ENCODE data around the gene AAK1. TPM values are rescaled to one million over a fixed set of nuclear protein-coding genes. Genes with fewer than 3 reads are reported as not detected.
A peak's percentile ranks its signal among the peaks of the same experiment; 100 is the strongest.

Gene AAK1
- polyA plus RNA-seq, 1 donor (not counting 4 experiments of a cell fraction or from before 2014, with no cell fraction given), result 12.3 TPM

DNA sequence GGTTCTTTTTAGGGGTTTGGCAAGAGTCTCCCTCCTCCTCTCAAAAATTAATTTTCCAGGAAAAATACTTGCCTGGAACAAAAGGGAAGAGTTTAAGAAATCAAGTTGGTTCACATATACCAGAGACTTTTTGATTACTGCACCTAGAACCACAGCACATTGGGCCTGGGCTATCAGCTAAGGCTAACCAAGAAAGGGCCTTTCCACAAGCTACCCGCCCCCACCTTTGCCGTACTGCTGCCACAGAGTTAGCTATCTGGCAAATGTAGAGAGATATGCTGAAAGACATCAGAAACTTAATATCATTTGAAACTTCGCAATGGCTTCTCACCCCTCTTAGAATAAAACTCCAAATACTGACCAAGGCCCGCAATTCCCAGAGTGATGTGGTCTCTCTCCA is 76.9 kb downstream of the AAK1 start:
- no peak overlapping the region for H2AFZ ChIP-seq (ENCODE audit: control insufficient read depth, low read length)
- DNase-seq (ENCODE audit: low read depth, low spot score) (no peak), FAIRE-seq (no peak)
- H3K9me3 ChIP-seq (ENCODE audit: control insufficient read depth, low read depth, low read length), result no peaks in the 10 kb centered on the region
- H3K9ac ChIP-seq (ENCODE audit: control insufficient read depth, extremely low read depth, insufficient read depth, low read length), result no peak overlapping the region
- dilution Hi-C loops (cut with MboI; ENCODE audit: extremely low pct_ligation_motif_present, low sequenced_read_pairs), result no loop called here
- TF ChIP-seq EZH2 (IDR thresholded peaks at IDR 0.05; ENCODE audit: low read length), result no peak
- TF ChIP-seq, protein P1, sequence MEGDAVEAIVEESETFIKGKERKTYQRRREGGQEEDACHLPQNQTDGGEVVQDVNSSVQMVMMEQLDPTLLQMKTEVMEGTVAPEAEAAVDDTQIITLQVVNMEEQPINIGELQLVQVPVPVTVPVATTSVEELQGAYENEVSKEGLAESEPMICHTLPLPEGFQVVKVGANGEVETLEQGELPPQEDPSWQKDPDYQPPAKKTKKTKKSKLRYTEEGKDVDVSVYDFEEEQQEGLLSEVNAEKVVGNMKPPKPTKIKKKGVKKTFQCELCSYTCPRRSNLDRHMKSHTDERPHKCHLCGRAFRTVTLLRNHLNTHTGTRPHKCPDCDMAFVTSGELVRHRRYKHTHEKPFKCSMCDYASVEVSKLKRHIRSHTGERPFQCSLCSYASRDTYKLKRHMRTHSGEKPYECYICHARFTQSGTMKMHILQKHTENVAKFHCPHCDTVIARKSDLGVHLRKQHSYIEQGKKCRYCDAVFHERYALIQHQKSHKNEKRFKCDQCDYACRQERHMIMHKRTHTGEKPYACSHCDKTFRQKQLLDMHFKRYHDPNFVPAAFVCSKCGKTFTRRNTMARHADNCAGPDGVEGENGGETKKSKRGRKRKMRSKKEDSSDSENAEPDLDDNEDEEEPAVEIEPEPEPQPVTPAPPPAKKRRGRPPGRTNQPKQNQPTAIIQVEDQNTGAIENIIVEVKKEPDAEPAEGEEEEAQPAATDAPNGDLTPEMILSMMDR (optimal IDR thresholded peaks at IDR 0.05 in 1 of 3, IDR thresholded peaks at IDR 0.05 in 1 of 3, conservative IDR thresholded peaks at IDR 0.05 in 1 of 3; ENCODE audit: extremely low read depth in 1 of 3, insufficient read depth in 2 of 3, low read length in 3 of 3), result no peak
- H3K79me2 ChIP-seq (ENCODE audit: control insufficient read depth, insufficient read depth, low read length), result peaks cover 21% of the 10 kb centered on the region
- H3K4me1 ChIP-seq (ENCODE audit: control insufficient read depth, extremely low read depth, insufficient read depth, low read length), result peaks cover 34% of the 10 kb centered on the region
- peaks cover 0 to 1% of the 10 kb centered on the region in 2 experiments for H3K36me3 ChIP-seq (ENCODE audit: control insufficient read depth in 2 of 2, extremely low read depth in 1 of 2, insufficient read depth in 2 of 2, low read length in 2 of 2)
- no peak overlapping the region for H3K4me3 ChIP-seq (ENCODE audit: control insufficient read depth in 2 of 3, extremely low read depth in 1 of 3, insufficient read depth in 2 of 3, low read depth in 1 of 3, low read length in 3 of 3)
- H3K27ac ChIP-seq (ENCODE audit: control insufficient read depth, insufficient read depth, low read length), result no peak overlapping the region
- peaks cover 2% of the 10 kb centered on the region for H3K9me1 ChIP-seq (ENCODE audit: control insufficient read depth, extremely low read depth, insufficient read depth, low read length)
- H3K4me2 ChIP-seq (ENCODE audit: control insufficient read depth, extremely low read depth, insufficient read depth, low read depth, low read length), result peak overlapping the region; percentile 47
- H3K27me3 ChIP-seq (ENCODE audit: control insufficient read depth, extremely low read depth, insufficient read depth, low read length), result no peaks in the 10 kb centered on the region
- no peaks in the 10 kb centered on the region for H4K20me1 ChIP-seq (ENCODE audit: control insufficient read depth, extremely low read depth, insufficient read depth, low read length)

DNA sequence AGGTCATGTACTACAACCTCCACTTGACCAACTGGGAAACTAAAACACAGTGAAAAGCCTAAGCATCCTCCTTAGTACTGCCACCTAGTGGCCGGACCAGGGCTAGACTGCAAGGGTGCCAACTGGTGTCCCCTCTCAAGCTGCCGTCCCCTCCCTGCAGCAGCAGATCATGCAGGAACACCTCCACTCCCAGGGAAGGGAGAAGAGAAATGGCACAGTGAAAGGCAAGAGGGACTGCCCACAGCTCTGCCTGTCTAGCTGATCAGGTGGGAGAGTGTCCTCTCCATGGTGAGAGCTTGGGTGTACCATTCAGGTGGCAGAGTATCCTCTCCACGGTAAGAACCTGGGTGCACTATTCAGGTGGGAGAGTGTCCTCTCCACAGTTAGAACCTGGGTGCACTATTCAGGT is 78.1 kb downstream of the AAK1 start:
- Histone ChIP-seq H3K9ac (ENCODE audit: control insufficient read depth, extremely low read depth, insufficient read depth, low read length) (no peak overlapping the region), H3K9me1 (ENCODE audit: control insufficient read depth, extremely low read depth, insufficient read depth, low read length) (no peaks in the 10 kb centered on the region), H3K4me1 (ENCODE audit: control insufficient read depth, extremely low read depth, insufficient read depth, low read length) (peaks cover 26% of the 10 kb centered on the region), H2AFZ (ENCODE audit: control insufficient read depth, low read length) (no peak overlapping the region), H3K9me3 (ENCODE audit: control insufficient read depth, low read depth, low read length) (no peaks in the 10 kb centered on the region), H3K79me2 (ENCODE audit: control insufficient read depth, insufficient read depth, low read length) (peaks cover 20% of the 10 kb centered on the region), H3K27me3 (ENCODE audit: control insufficient read depth, extremely low read depth, insufficient read depth, low read length) (no peaks in the 10 kb centered on the region), H3K4me3 (ENCODE audit: control insufficient read depth in 2 of 3, extremely low read depth in 1 of 3, insufficient read depth in 2 of 3, low read depth in 1 of 3, low read length in 3 of 3) (no peak overlapping the region), H3K36me3 (ENCODE audit: control insufficient read depth in 2 of 2, extremely low read depth in 1 of 2, insufficient read depth in 2 of 2, low read length in 2 of 2) (peaks cover 0 to 1% of the 10 kb centered on the region in 2 experiments), H3K27ac (ENCODE audit: control insufficient read depth, insufficient read depth, low read length) (no peak overlapping the region), H3K4me2 (ENCODE audit: control insufficient read depth, extremely low read depth, insufficient read depth, low read depth, low read length) (no peak overlapping the region), H4K20me1 (ENCODE audit: control insufficient read depth, extremely low read depth, insufficient read depth, low read length) (no peaks in the 10 kb centered on the region)
- TF ChIP-seq EZH2 (IDR thresholded peaks at IDR 0.05; ENCODE audit: low read length), result no peak
- TF ChIP-seq, protein P1 (optimal IDR thresholded peaks at IDR 0.05 in 1 of 3, IDR thresholded peaks at IDR 0.05 in 1 of 3, conservative IDR thresholded peaks at IDR 0.05 in 1 of 3; ENCODE audit: extremely low read depth in 1 of 3, insufficient read depth in 2 of 3, low read length in 3 of 3), result peak; percentile 76 to 94 (median 85)
- DNase-seq (ENCODE audit: low read depth, low spot score) (no peak), FAIRE-seq (peak; percentile 55)
- dilution Hi-C loops (cut with MboI; ENCODE audit: extremely low pct_ligation_motif_present, low sequenced_read_pairs), result no loop called here

Measured in keratinocyte (primary cell).